GM12875 (cell line): ENCODE data around the gene SMIM44.
"Not testable (repeated sequence)": the region's sequence is repeated elsewhere in the genome, so short reads cannot be mapped to it uniquely, and the experiment has no call there.

ENCODE experiments used
- H3K4me3 ChIP-seq: one replicate; pipeline ENCODE4 v1.5.1; 2011; ENCODE audit warnings: low read depth, low read length, control low read depth
- TF ChIP-seq, protein P1 (sequence below): IDR thresholded peaks from 2 replicates; pipeline ENCODE4 v1.5.1; 2011; ENCODE audit warnings: low read depth, mild to moderate bottlenecking, control low read depth, inconsistent platforms, low read length, moderate library complexity, borderline replicate concordance; ENCODE audit not compliant: insufficient read depth

SMIM44 gene

DNA sequence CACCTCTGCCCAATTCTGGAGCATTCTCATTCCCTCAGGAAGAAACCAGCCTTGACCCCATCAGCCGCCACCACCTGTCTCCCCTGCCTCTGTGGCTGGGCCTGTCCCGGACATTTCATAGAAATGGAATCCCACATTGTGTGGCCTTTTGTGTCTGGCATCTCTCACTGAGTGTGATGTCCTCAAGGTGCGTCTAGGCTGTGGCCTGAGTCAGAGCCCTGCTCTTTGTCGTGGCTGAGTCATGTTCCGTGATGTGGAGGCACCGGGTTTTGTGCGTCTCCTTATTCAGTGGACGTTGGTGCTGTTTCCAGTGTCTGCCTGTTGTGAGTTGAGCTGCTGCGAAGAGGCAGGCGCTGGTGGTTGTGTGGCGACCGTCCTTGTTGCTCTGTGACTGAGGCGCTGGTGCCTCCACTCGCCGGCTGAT is 26.3 kb upstream of the SMIM44 start:
- no peak overlapping the region for H3K4me3 ChIP-seq
- TF ChIP-seq, protein P1, sequence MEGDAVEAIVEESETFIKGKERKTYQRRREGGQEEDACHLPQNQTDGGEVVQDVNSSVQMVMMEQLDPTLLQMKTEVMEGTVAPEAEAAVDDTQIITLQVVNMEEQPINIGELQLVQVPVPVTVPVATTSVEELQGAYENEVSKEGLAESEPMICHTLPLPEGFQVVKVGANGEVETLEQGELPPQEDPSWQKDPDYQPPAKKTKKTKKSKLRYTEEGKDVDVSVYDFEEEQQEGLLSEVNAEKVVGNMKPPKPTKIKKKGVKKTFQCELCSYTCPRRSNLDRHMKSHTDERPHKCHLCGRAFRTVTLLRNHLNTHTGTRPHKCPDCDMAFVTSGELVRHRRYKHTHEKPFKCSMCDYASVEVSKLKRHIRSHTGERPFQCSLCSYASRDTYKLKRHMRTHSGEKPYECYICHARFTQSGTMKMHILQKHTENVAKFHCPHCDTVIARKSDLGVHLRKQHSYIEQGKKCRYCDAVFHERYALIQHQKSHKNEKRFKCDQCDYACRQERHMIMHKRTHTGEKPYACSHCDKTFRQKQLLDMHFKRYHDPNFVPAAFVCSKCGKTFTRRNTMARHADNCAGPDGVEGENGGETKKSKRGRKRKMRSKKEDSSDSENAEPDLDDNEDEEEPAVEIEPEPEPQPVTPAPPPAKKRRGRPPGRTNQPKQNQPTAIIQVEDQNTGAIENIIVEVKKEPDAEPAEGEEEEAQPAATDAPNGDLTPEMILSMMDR: no peak

DNA sequence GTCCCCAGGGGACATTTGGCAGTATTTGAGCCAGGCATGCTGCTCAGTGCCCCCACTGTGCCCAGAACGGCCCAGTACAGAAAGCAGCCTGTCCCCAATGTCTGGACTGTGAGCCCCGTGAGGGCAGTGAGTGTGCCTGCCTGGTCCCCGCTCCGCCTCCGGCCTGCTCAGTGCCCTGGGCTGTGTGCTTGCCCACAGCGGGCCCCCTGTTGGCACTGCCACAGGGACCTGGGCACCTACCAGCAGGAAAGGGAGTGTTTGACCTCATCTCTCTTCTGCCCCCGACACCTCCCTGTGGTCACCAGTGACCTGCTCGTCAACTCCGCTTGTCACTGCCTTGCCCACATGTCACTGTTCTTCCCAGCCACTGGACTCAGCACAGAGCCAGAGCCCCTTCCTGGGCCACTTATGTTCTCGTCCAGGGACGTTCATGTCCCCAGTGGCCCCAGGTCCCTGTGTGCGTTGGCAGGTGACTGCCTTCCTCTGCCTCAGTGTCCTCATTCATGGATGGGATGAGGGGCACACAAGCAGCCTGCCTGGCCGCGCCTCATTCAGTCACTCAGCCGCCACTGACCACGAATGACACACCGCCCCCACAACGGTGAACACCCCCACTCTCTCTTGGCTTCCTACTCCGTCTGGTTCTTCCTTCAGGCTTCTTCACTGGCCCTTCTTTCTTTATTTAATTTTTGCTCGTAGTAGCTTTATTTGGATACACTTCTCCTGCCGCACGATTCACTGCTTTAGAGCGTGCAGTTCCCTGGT is 25.7 kb upstream of the SMIM44 start:
- TF ChIP-seq, protein P1: no peak
- H3K4me3 ChIP-seq: no peak overlapping the region

DNA sequence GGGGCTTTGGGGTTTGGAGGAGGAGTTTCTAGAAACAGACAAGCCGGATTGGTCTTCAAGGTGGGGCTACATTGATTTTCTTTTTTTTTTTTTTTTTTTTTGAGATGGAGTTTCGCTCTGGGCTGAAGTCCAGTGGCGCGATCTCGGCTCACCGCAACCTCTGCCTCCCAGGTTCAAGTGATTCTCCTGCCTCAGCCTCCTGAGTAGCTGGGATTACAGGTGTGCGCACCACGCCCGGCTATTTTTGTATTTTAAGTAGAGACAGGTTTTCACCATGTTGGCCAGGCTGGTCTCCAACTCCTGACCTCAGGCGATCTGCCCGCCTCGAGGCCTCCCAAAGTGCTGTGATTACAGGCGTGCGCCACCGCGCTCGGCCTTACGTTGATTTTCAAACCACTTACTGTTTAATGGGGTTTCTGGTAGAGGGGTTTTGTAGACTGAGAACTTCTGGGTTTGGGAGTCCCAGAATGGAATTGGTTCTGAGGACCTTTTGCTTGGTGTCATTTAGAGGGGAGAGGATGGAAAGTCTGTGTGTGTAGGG is 24.9 kb upstream of the SMIM44 start:
- not testable (repeated sequence) for H3K4me3 ChIP-seq

DNA sequence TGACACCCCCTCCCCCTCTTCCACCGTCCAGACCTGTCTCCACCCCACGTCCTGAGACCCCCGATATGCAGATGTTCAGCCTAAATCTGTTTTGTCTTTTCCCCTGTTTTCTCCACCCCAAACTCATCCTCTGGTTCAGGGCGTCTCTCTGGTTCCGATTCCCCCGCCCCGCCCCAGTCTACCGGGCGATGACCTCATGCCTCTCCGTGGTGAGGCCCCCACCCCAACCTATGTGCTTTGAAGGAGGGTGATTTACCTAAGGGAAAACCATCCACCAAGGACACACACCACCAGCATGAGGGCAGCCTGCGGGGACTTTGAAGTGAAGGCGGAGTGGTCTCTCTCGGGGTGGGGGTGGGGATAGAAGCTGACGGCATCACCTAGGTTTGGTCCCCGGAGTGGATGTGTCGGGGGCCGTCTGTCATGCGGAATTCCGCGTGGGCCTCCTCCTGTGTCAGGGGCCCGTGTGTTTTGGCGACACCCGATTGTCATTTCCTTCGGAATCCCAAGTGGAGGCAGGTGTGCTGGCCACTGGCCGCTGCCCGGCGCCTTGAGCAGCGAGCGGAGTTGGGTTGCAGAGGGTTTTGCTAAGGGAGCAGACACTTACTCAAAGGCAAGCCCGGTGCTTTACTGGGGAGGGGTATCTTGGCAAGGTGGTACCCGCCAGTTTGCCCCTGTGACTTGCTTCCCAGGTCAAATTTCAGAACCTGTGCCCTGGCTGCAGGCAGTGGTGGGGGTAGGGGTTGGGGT is 24.3 kb upstream of the SMIM44 start:
- TF ChIP-seq, protein P1: no peak
- H3K4me3 ChIP-seq: peak overlapping the region; percentile 85

DNA sequence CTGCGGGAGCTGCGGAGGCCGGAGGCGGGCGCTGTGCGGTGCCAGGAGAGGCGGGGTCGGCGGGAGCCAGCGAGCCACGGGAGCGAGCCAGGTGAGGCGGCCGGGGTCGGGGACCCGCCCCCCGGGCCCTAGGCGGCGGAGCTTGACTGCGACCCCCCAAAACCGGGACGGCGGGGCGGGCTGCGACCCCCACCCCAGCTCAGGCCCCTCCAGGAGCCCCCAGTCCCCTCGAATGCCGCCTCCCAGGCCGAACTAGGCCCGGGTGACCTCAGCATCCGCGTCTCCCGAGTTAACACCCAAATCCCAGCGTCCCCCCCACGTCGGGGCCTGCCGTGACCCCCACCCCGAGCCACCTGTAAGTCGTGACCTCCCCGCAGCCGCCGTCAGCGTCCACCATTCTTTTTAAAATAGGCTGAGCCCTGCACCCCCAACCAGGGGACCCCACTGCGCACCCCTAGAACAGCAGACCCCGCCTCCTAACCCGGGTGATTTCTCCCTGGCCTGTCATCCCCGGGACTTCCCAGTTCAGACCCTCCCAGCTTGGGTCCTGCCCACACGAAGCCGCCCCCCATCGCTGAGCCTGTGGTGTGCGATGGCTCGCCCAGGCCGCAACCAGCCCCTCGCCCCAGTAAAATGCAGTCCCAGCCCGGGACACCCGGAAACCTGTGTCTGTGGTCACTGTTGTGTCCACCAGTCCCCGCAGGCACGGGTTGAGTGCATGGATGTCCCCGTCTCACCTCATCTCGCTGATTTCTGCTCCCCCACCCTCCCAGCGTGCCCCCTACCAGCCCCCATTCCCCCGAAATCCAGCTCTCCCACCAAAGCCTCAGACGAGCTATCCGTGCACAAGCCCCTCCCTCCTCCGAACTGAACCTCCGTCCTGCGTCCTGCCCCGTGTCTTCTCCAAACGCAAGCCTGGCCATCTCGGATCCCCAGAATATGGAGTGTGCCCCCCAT is 23.4 kb upstream of the SMIM44 start:
- TF ChIP-seq, protein P1: no peak
- peak overlapping the region; percentile 85 for H3K4me3 ChIP-seq

DNA sequence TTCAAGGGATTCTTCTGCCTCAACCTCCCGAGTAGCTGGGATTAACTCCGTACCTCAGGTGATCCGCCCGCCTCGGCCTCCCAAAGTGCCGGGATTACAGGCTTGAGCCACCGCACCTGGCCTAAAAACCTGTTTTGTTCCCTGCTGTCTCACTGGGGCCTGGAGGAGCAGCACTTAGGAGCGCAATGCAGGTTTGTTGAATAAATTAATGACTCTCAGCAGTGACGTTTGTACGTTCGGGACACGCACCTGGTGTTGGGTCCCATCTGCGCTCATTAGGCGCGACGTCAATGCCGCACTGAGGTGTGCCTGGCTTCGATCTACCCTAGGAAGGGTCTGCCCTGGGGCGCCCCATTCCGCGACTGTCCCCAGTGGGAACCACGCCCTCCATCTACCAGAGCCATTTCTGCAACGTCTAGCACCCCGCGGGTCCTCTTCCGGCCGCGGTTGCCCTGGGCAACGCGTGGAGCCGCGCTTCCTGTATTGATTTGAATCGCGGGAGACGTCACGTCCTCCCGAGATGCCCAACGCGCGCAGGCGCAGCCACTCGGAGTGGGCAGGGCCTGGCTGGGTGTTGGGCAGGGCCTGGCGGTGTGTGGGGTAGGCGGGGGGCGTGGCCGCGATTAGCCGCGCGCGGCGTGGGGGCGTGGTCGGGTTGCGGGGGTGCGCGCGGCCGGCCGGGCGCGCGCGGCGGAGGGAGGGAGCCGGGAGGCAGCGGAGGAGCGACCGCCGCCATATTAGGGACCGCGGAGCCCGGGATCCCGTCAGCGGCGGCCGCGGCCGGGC is 22.6 kb upstream of the SMIM44 start, which contains the start of gene FZR1:
Gene FZR1, plus strand, starts transcription at position 714 of the 786 bp plus-strand sequence. CDS start 16,679 bp downstream, outside the sequence.
- peak within 1 kb of the TSS; percentile 86 for H3K4me3 ChIP-seq
- TF ChIP-seq, protein P1: 0 out of 2 replicates have a peak, but pooled peaks have one; percentile 3
